Loucy (cell line): Measurements from ENCODE around the gene LRR1.

Source experiments
- H2AFZ ChIP-seq: fragments of 200-600 bp; sonication (generic); 2 replicates; pipeline ENCODE4 v1.6.0; 2016; ENCODE audit warnings: antibody characterized with exemption, mild to moderate bottlenecking, low read length, moderate library complexity
- H3F3A ChIP-seq: fragments of 200-600 bp; 2 replicates; pipeline ENCODE4 v1.6.0; 2016; ENCODE audit warnings: antibody characterized with exemption, low read depth, mild to moderate bottlenecking
- H3K27me3 ChIP-seq: fragments of 200-600 bp; sonication (generic); 2 replicates; pipeline ENCODE4 v1.6.1; 2014; ENCODE audit warnings: low read length, mild to moderate bottlenecking; ENCODE audit not compliant: insufficient read depth, poor library complexity, severe bottlenecking
- H3K36me3 ChIP-seq: fragments of 200-600 bp; sonication (generic); 2 replicates; pipeline ENCODE4 v1.6.1; 2016; ENCODE audit warnings: low read length; ENCODE audit not compliant: insufficient read depth
- H3K4me1 ChIP-seq: fragments of 200-600 bp; sonication (generic); 2 replicates; pipeline ENCODE4 v1.5.1; 2014; ENCODE audit warnings: low read length, mild to moderate bottlenecking; ENCODE audit not compliant: insufficient read depth, poor library complexity, severe bottlenecking
- H3K4me2 ChIP-seq: fragments of 200-600 bp; sonication (generic); 2 replicates; pipeline ENCODE4 v1.6.0; 2014; ENCODE audit warnings: antibody characterized with exemption, low read length, low read depth, mild to moderate bottlenecking; ENCODE audit not compliant: poor library complexity, severe bottlenecking
- H3K4me3 ChIP-seq: fragments of 200-600 bp; sonication (generic); 2 replicates; pipeline ENCODE4 v1.5.1; 2014; ENCODE audit warnings: low read length, mild to moderate bottlenecking, mixed read lengths; ENCODE audit not compliant: poor library complexity, severe bottlenecking
- H3K79me2 ChIP-seq: fragments of 200-600 bp; sonication (generic); 2 replicates; pipeline ENCODE4 v1.6.1; 2014; ENCODE audit warnings: low read length; ENCODE audit not compliant: insufficient read depth
- H3K9ac ChIP-seq: fragments of 200-600 bp; sonication (generic); 2 replicates; pipeline ENCODE4 v1.6.0; 2014; ENCODE audit warnings: mild to moderate bottlenecking, low read depth, low read length, moderate library complexity; ENCODE audit not compliant: poor library complexity, severe bottlenecking
- H3K9me2 ChIP-seq: fragments of 200-600 bp; sonication (generic); replicated peaks from 2 replicates; pipeline ENCODE4 v1.6.1; 2016; ENCODE audit warnings: low read depth, low read length, mixed read lengths
- H3K9me3 ChIP-seq: fragments of 200-600 bp; sonication (generic); 2 replicates; pipeline ENCODE4 v1.6.1; 2014; ENCODE audit warnings: mild to moderate bottlenecking, antibody characterized with exemption, low read length, low read depth; ENCODE audit not compliant: insufficient read depth
- H4K20me1 ChIP-seq: fragments of 200-600 bp; sonication (generic); 2 replicates; pipeline ENCODE4 v1.6.0; 2014; ENCODE audit warnings: antibody characterized with exemption, low read length, mild to moderate bottlenecking; ENCODE audit not compliant: insufficient read depth, poor library complexity, severe bottlenecking
- CTCF ChIP-seq: fragments of 200-600 bp; sonication (generic); conservative IDR thresholded peaks from 2 replicates; pipeline ENCODE4 v1.5.1; 2014; ENCODE audit warnings: mild to moderate bottlenecking, antibody characterized with exemption, low read length
- EZH2phosphoT487 ChIP-seq: fragments of 200-600 bp; IDR thresholded peaks from 2 replicates; pipeline ENCODE4 v1.6.1; 2018; ENCODE audit warnings: antibody characterized with exemption, mild to moderate bottlenecking, moderate library complexity, borderline replicate concordance

Gene LRR1

GRCh38 chr14:49569281-49569680, 29.5 kb upstream of the LRR1 start:
- Histone ChIP-seq H3K4me2 (no peak overlapping the region), H3F3A (no peaks in the 10 kb centered on the region), H2AFZ (no peak overlapping the region), H3K9me3 (peaks cover 2% of the 10 kb centered on the region; the same call in 1 of the 2 replicates), H3K4me3 (no peak overlapping the region), H3K9ac (no peak overlapping the region), H3K27me3 (no peaks in the 10 kb centered on the region), H3K79me2 (no peaks in the 10 kb centered on the region), H4K20me1 (no peaks in the 10 kb centered on the region), H3K4me1 (no peaks in the 10 kb centered on the region), H3K36me3 (peaks cover 12% of the 10 kb centered on the region; the same call in 1 of the 2 replicates), H3K9me2 (no peaks in the 10 kb centered on the region)
- TF ChIP-seq CTCF (no peak), EZH2phosphoT487 (no peak)

GRCh38 chr14:49574038-49574437, 24.7 kb upstream of the LRR1 start:
- Histone ChIP-seq H3K36me3 (peaks cover 50% of the 10 kb centered on the region), H4K20me1 (peaks cover 22% of the 10 kb centered on the region), H3K27me3 (no peaks in the 10 kb centered on the region), H3K4me1 (peaks cover 5% of the 10 kb centered on the region), H3K79me2 (peaks cover 18% of the 10 kb centered on the region), H3F3A (no peaks in the 10 kb centered on the region), H3K4me3 (no peak overlapping the region), H3K9me2 (no peaks in the 10 kb centered on the region), H3K9me3 (peaks cover 2% of the 10 kb centered on the region; the same call in 1 of the 2 replicates), H3K4me2 (no peak overlapping the region), H3K9ac (no peak overlapping the region), H2AFZ (no peak overlapping the region)
- TF ChIP-seq EZH2phosphoT487 = no peak

GRCh38 chr14:49578141-49578540, 20.6 kb upstream of the LRR1 start:
- no peak for TF ChIP-seq CTCF
- TF ChIP-seq EZH2phosphoT487 = no peak
- no peaks in the 10 kb centered on the region for H3K9me3 ChIP-seq
- no peaks in the 10 kb centered on the region for H3F3A ChIP-seq
- H2AFZ ChIP-seq = no peak overlapping the region
- peaks cover 39% of the 10 kb centered on the region for H3K4me1 ChIP-seq
- H3K9ac ChIP-seq = no peak overlapping the region
- no peaks in the 10 kb centered on the region for H3K27me3 ChIP-seq
- H3K4me2 ChIP-seq = no peak overlapping the region
- peaks cover 59% of the 10 kb centered on the region for H4K20me1 ChIP-seq
- H3K36me3 ChIP-seq = peaks cover 55% of the 10 kb centered on the region
- no peaks in the 10 kb centered on the region for H3K9me2 ChIP-seq
- peaks cover 59% of the 10 kb centered on the region for H3K79me2 ChIP-seq
- no peak overlapping the region for H3K4me3 ChIP-seq

- no peaks in the 10 kb centered on the region for H3F3A ChIP-seq
- peak overlapping the region; percentile 64 for H3K4me2 ChIP-seq
- TF ChIP-seq CTCF (no peak), EZH2phosphoT487 (no peak)
- no peaks in the 10 kb centered on the region for H3K9me3 ChIP-seq
- H2AFZ ChIP-seq = no peak overlapping the region
- peaks cover 54% of the 10 kb centered on the region for H3K4me1 ChIP-seq
- H3K27me3 ChIP-seq = no peaks in the 10 kb centered on the region
- no peaks in the 10 kb centered on the region for H3K9me2 ChIP-seq
- no peak overlapping the region for H3K9ac ChIP-seq
- peak overlapping the region; percentile 39 for H3K4me3 ChIP-seq
- H3K79me2 ChIP-seq = peaks cover 76% of the 10 kb centered on the region
- H4K20me1 ChIP-seq = peaks cover 76% of the 10 kb centered on the region
- H3K36me3 ChIP-seq = peaks cover 55% of the 10 kb centered on the region
These were observed 18.9 kb upstream of the LRR1 start for GRCh38 chr14:49579841-49580240.
